GM19238 (cell line): ENCODE data around the gene MED12.

ENCODE experiments used
- DNase-seq: peaks from one replicate; pipeline ENCODE4 v3.0.0; 2011; ENCODE audit warnings: low spot score; ENCODE audit not compliant: insufficient read length

The MED12 gene

GRCh38 chrX:71118032-71118984 is at the start of gene MED12:
Gene MED12 (plus strand): TSS chrX:71118596. CDS start chrX:71118755, 159 bp downstream.
- peak; percentile 66 for DNase-seq

GRCh38 chrX:71070531-71070930 is 47.9 kb upstream of the MED12 start:
- no peak for DNase-seq

GRCh38 chrX:71081330-71082123 is 36.9 kb upstream of the MED12 start:
- DNase-seq, result no peak

- no peak for DNase-seq
Observed at GRCh38 chrX:71082124-71082647, 36.2 kb upstream of the MED12 start.

- no peak for DNase-seq
Observed at GRCh38 chrX:71082822-71083221, 35.6 kb upstream of the MED12 start.

- DNase-seq, result no peak
Observed at GRCh38 chrX:71085900-71086299, 32.5 kb upstream of the MED12 start.

- DNase-seq, result no peak
Observed at GRCh38 chrX:71091263-71091662, 27.1 kb upstream of the MED12 start.

- no peak for DNase-seq
Observed at GRCh38 chrX:71095033-71095432, 23.4 kb upstream of the MED12 start.

- DNase-seq, result peak; percentile 75
Observed at GRCh38 chrX:71095555-71095980, 22.8 kb upstream of the MED12 start, which contains the start of gene FOXO4. Gene FOXO4 (plus strand): TSS chrX:71095851. CDS start chrX:71096529, 678 bp downstream.

- peak; percentile 29 for DNase-seq
Observed at GRCh38 chrX:71095981-71096759, 22.2 kb upstream of the MED12 start.

- DNase-seq, result no peak
Observed at GRCh38 chrX:71096760-71097032, 21.7 kb upstream of the MED12 start.

GRCh38 chrX:71098302-71098701 is 20.1 kb upstream of the MED12 start:
- no peak for DNase-seq

- DNase-seq, result no peak
Observed at GRCh38 chrX:71098951-71099506, 19.4 kb upstream of the MED12 start.

- no peak for DNase-seq
Observed at GRCh38 chrX:71099736-71100135, 18.7 kb upstream of the MED12 start.

GRCh38 chrX:71100581-71101505 is 17.6 kb upstream of the MED12 start:
- DNase-seq, result no peak

- no peak for DNase-seq
Observed at GRCh38 chrX:71102292-71102691, 16.1 kb upstream of the MED12 start.

GRCh38 chrX:71103110-71103983 is 15.0 kb upstream of the MED12 start:
- peak; percentile 24 for DNase-seq

- DNase-seq, result no peak
Observed at GRCh38 chrX:71105628-71106027, 12.8 kb upstream of the MED12 start.

- no peak for DNase-seq
Observed at GRCh38 chrX:71106427-71106826, 12.0 kb upstream of the MED12 start, which contains the start of gene CXorf65. Gene CXorf65 (minus strand): TSS chrX:71106740. CDS start chrX:71106556, 184 bp downstream.
